CD4-positive, alpha-beta T cell (primary cell): ENCODE results near the gene OPTC. TPM values are rescaled to one million over a fixed set of nuclear protein-coding genes. Genes with fewer than 3 reads are reported as not detected.

Experiments
- ATAC-seq: fragments of 200-7000 bp; cut with Tn5 transposase; one replicate; pipeline ENCODE4 v1.10.0; 2022; ENCODE audit warnings: mild to moderate bottlenecking; ENCODE audit not compliant: poor library complexity
- CTCF ChIA-PET: fragments of 350-600 bp; sonication (Branson Sonifier 250); formaldehyde crosslinking; loops from one replicate; lab custom pipeline; 2021; ENCODE audit warnings: antibody characterized with exemption, inconsistent platforms; lab: Charles Lee
- POLR2A ChIA-PET: fragments of 350-600 bp; sonication (Branson Sonifier 250); formaldehyde crosslinking; loops from one replicate; lab custom pipeline; 2021; ENCODE audit warnings: antibody characterized with exemption, inconsistent platforms; lab: Charles Lee
- DNase-seq, 14 experiments: peaks; one replicate each; pipeline ENCODE4 v3.0.0-alpha.2; 2013 to 2020; ENCODE audit warnings: mixed read lengths in 2 of 14
- H3K27ac ChIP-seq, 2 donors: one replicate each; pipeline versions ENCODE4 v1.5.1 to v1.7.0; 2013; ENCODE audit warnings: low read length in 2 of 2, low read depth in 1 of 2, mild to moderate bottlenecking in 1 of 2
- H3K27me3 ChIP-seq, 2 experiments: 1 replicate in 1 of 2; 2 replicates in 1 of 2; pipeline versions ENCODE4 v1.6.1 to v1.7.0; 2013; ENCODE audit warnings: low read length in 2 of 2, control low read depth in 1 of 2, mild to moderate bottlenecking in 1 of 2, moderate library complexity in 1 of 2; ENCODE audit not compliant: insufficient read depth in 2 of 2, control insufficient read depth in 1 of 2
- H3K36me3 ChIP-seq: one replicate; pipeline ENCODE4 v1.6.1; 2013; ENCODE audit warnings: low read length, control low read depth; ENCODE audit not compliant: insufficient read depth
- H3K4me1 ChIP-seq: one replicate; pipeline ENCODE4 v1.6.1; 2013; ENCODE audit warnings: low read length, control low read depth; ENCODE audit not compliant: insufficient read depth
- H3K4me3 ChIP-seq: one replicate; pipeline ENCODE4 v1.5.1; 2013; ENCODE audit warnings: mild to moderate bottlenecking, low read length, moderate library complexity
- H3K9me3 ChIP-seq, 2 experiments: 1 replicate in 1 of 2; 2 replicates in 1 of 2; pipeline versions ENCODE4 v1.6.1 to v1.7.0; 2013; ENCODE audit warnings: low read length in 2 of 2, mild to moderate bottlenecking in 2 of 2, control low read depth in 1 of 2, moderate library complexity in 1 of 2; ENCODE audit not compliant: control insufficient read depth in 1 of 2, insufficient read depth in 1 of 2
- H3K27ac Mint-ChIP-seq: one replicate; pipeline ENCODE4 v1.8.0; 2020; ENCODE audit warnings: mixed read lengths
- H3K27me3 Mint-ChIP-seq: one replicate; pipeline ENCODE4 v1.8.0; 2021; ENCODE audit warnings: mixed read lengths
- H3K36me3 Mint-ChIP-seq: one replicate; pipeline ENCODE4 v1.8.0; 2021; ENCODE audit warnings: low read depth, mixed read lengths
- H3K4me1 Mint-ChIP-seq: one replicate; pipeline ENCODE4 v1.8.0; 2021; ENCODE audit warnings: low read depth, mixed read lengths
- H3K4me3 Mint-ChIP-seq: one replicate; pipeline ENCODE4 v1.8.0; 2020; ENCODE audit warnings: mild to moderate bottlenecking, mixed read lengths
- H3K9me3 Mint-ChIP-seq: one replicate; pipeline ENCODE4 v1.8.0; 2020; ENCODE audit warnings: mixed read lengths
- intact Hi-C, 2 experiments: fragments of 100-400 bp; cut with DNase I in 1 of 2; cut with micrococcal nuclease in 1 of 2; formaldehyde crosslinking; loops; one replicate each; pipeline versions ENCODE4 v1.15.1 to v1.9.0; 2023 to 2025; cut with DNase I, micrococcal nuclease
- total RNA-seq, 174 experiments: library from RNA in 2 of 174; stranded (reverse) in 2 of 174; gene quantifications; one replicate each; pipeline ENCODE4 v1.2.3 and lab custom pipeline; 2021 to 2026
- TF ChIP-seq, protein P1 (sequence below): fragments of 200-600 bp; IDR thresholded peaks from one replicate; pipeline ENCODE4 v1.8.0; 2022; ENCODE audit warnings: antibody characterized with exemption, mild to moderate bottlenecking

The OPTC gene
- total RNA-seq, 2 experiments from 2014 or later, result not detected

DNA sequence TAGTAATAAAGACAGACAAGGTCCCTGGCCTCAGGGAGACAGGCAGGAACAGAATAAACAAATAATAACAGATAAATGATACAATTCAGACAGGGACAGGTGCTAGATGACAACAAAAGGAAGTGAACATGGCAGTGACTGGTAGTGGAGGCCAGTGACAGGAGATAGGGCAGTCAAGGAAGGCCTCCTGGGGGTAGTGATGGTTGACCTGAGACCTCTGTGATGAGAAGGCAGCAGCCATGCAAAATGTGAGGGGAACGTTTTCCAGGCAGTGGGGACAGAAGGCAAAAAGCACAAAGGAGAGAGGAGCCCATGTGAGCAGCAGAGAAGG lies 18.5 kb downstream of the OPTC start:
- CTCF ChIA-PET, result no interaction called here
- H3K9me3 ChIP-seq, result no peaks in the 10 kb centered on the region
- peaks cover 24% of the 10 kb centered on the region for H3K4me1 ChIP-seq
- intact Hi-C loops, result no loop called here
- Mint-ChIP-seq H3K4me3 (peak overlapping the region; percentile 5), H3K4me1 (peaks cover 43% of the 10 kb centered on the region), H3K27ac (peak overlapping the region; percentile 91), H3K9me3 (no peaks in the 10 kb centered on the region), H3K36me3 (no peaks in the 10 kb centered on the region), H3K27me3 (no peaks in the 10 kb centered on the region)
- TF ChIP-seq, protein P1, sequence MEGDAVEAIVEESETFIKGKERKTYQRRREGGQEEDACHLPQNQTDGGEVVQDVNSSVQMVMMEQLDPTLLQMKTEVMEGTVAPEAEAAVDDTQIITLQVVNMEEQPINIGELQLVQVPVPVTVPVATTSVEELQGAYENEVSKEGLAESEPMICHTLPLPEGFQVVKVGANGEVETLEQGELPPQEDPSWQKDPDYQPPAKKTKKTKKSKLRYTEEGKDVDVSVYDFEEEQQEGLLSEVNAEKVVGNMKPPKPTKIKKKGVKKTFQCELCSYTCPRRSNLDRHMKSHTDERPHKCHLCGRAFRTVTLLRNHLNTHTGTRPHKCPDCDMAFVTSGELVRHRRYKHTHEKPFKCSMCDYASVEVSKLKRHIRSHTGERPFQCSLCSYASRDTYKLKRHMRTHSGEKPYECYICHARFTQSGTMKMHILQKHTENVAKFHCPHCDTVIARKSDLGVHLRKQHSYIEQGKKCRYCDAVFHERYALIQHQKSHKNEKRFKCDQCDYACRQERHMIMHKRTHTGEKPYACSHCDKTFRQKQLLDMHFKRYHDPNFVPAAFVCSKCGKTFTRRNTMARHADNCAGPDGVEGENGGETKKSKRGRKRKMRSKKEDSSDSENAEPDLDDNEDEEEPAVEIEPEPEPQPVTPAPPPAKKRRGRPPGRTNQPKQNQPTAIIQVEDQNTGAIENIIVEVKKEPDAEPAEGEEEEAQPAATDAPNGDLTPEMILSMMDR, result no peak
- no peaks in the 10 kb centered on the region for H3K27me3 ChIP-seq
- H3K4me3 ChIP-seq, result no peak overlapping the region
- H3K36me3 ChIP-seq, result no peaks in the 10 kb centered on the region
- H3K27ac ChIP-seq, result peak overlapping the region in 1 of 2 donors; percentile 67
- POLR2A ChIA-PET, result interaction anchor here (1.2 kb wide), 2 partner anchors 113 to 252 kb away, joined by 4 to 5 read pairs; partner anchors contain the start of genes ATP2B4 and LAX1
- ATAC-seq (no peak), DNase-seq (no peak)

DNA sequence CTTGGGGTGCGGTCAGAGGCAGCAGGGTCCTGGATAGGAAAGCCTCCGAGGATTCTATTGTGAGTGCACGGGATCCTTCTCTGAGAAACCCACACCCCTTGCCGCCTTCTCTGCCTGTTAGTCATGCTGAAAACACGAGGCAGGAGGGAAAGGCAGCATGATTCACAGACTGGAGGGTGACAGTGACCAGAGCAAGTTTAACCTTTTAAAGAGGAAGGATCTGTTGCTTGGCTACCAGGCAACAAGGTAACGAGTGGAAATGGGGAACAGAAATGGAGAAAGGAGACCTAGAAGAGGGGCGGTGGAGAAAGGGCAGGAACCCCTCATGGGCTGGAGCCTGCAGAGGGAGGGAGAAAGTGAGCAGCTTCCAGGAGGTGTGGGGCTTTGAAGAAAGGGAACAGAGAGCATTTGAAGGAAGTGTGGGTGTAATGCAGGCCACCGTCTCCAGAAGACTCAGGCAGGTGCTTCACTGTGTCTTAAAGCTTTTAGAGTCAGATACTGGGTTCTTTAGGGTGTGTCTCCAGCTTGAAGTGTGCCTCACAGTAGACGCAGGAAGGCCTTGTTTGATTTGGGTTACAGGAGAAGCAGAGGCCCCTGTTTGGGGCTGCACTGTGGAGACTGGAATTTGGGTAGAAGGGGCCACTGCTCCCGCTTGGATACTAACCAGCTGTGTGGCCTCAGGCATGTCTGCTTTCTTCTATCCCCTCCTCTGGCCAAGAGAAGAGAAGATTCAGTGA lies 19.1 kb downstream of the OPTC start:
- Histone ChIP-seq H3K27me3 (no peaks in the 10 kb centered on the region), H3K4me3 (no peak overlapping the region), H3K27ac (peak overlapping the region; percentile 25 to 67), H3K9me3 (no peaks in the 10 kb centered on the region), H3K4me1 (peaks cover 24% of the 10 kb centered on the region), H3K36me3 (no peaks in the 10 kb centered on the region)
- Mint-ChIP-seq H3K4me1 (peaks cover 43% of the 10 kb centered on the region), H3K9me3 (no peaks in the 10 kb centered on the region), H3K36me3 (no peaks in the 10 kb centered on the region), H3K27ac (peak overlapping the region; percentile 91), H3K4me3 (peak overlapping the region; percentile 28), H3K27me3 (no peaks in the 10 kb centered on the region)
- ATAC-seq, result peak; percentile 83
- POLR2A ChIA-PET, result interaction anchor here (1.2 to 1.8 kb wide), 4 partner anchors 113 to 252 kb away, joined by 4 to 8 read pairs (median 6); partner anchors contain the start of genes ATP2B4 and LAX1
- DNase-seq, result peak in 10 of 14 experiments; percentile 6 to 75 (median 30)
- CTCF ChIA-PET, result interaction anchor here (0.6 kb wide), 1 partner anchor 74 kb away, joined by 3 read pairs; no protein-coding TSS in a partner anchor
- intact Hi-C loops, result no loop called here
- TF ChIP-seq, protein P1, result no peak

DNA sequence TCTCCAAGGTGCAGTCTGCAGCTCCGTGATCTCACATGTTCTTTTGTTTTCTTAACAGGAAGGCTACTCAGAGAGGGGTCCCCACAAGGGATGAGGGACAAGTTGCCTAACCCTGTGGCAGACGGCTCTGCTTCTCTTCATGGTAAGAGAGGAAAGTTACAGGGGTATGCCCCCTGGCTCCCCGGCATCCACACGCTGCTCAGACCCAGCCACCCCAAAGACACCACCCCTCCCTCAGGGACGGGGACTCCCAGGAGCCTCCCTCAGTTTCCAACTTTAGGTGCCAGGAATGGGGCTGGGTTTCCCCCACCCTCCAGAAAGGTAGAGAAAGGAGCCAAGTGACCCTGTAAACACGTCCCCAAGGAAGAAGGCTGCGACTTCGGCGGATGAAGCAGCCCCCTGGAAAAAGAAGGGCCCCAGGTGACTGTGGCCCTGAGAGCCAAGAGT lies 19.7 kb downstream of the OPTC start:
- peak; percentile 16 for ATAC-seq
- CTCF ChIA-PET, result interaction anchor here (0.6 kb wide), 1 partner anchor 73 kb away, joined by 3 read pairs; no protein-coding TSS in a partner anchor
- no peak overlapping the region for H3K4me3 ChIP-seq

More for the DNA sequence above, 19.7 kb downstream of the OPTC start:
- intact Hi-C loops, result no loop called here
- POLR2A ChIA-PET, result interaction anchor here (1.2 to 1.8 kb wide), 4 partner anchors 112 to 251 kb away, joined by 4 to 8 read pairs (median 6); partner anchors contain the start of genes ATP2B4 and LAX1
- no peaks in the 10 kb centered on the region for H3K27me3 ChIP-seq
- DNase-seq, result no peak
- H3K4me1 Mint-ChIP-seq, result peaks cover 43% of the 10 kb centered on the region
- H3K27ac Mint-ChIP-seq, result peak overlapping the region; percentile 91
- H3K36me3 ChIP-seq, result no peaks in the 10 kb centered on the region
- H3K4me1 ChIP-seq, result peaks cover 24% of the 10 kb centered on the region
- TF ChIP-seq, protein P1, result no peak
- H3K36me3 Mint-ChIP-seq, result no peaks in the 10 kb centered on the region
- H3K4me3 Mint-ChIP-seq, result peak overlapping the region; percentile 71
- H3K27me3 Mint-ChIP-seq, result no peaks in the 10 kb centered on the region
- no peaks in the 10 kb centered on the region for H3K9me3 Mint-ChIP-seq
- peak overlapping the region; percentile 25 to 67 for H3K27ac ChIP-seq
- no peaks in the 10 kb centered on the region for H3K9me3 ChIP-seq
